Prostate gland (tissue), 2 donors: ENCODE data around the gene MFSD2A.

Experiments
- CTCF ChIP-seq, 4 experiments: fragments of 200-600 bp in 2 of 4; fragments of 450-650 bp in 2 of 4; sonication (generic) in 2 of 4; IDR thresholded peaks; 1 replicate in 3 of 4; 2 replicates in 1 of 4; pipeline ENCODE4 v1.5.1; 2016 to 2019; ENCODE audit warnings: antibody characterized with exemption in 4 of 4, mild to moderate bottlenecking in 2 of 4, moderate library complexity in 2 of 4
- POLR2AphosphoS5 ChIP-seq: sonication (generic); formaldehyde crosslinking; IDR thresholded peaks from one replicate; pipeline ENCODE4 v1.6.1; 2017; ENCODE audit warnings: antibody characterized with exemption

GRCh38 chr1:39971138-39971537, 16.2 kb downstream of the MFSD2A start:
- TF ChIP-seq POLR2AphosphoS5 (no peak), CTCF (IDR thresholded peaks at IDR 0.05) (no peak)
